ENCODE data around the gene ARNT2.

DNA sequence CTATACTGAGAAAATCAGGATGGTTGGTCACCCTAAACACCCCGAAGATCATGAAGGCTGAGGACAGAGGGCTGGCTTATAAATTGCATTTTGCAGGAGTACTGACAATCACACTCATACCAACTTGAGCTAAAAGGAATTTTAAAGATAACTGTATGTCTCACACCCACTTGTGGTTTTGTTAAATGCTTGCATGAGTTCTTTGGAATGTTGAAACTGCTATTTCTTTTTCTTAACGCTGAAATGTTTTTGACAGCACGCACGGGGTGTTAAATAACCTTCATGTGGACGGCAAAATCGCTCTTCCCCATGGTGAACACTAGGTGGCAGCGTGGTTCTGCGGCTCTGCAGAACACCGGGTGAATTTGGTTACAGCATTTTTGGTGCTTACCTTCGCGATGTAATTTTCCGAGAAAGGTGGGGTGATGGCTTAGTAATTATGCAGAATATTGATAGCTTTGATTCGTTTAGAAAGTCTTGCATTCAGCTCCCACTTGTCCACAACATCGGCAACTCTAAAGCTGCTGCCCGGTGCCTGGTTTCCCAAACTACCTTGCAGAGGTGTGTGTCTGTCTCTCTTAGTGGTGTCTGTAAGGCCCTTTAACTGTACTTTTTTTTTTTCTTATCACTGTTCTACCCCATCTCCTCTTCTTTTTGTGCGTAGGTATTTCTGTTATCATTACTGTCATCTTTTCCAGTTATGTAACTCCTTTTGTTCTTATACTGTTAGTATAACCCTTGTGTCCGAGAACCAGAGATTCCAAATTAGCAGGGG, 51.7 kb downstream of the ARNT2 start:
- no peak for TF ChIP-seq POLR2A (IDR thresholded peaks at IDR 0.05)
- TF ChIP-seq, protein P1, sequence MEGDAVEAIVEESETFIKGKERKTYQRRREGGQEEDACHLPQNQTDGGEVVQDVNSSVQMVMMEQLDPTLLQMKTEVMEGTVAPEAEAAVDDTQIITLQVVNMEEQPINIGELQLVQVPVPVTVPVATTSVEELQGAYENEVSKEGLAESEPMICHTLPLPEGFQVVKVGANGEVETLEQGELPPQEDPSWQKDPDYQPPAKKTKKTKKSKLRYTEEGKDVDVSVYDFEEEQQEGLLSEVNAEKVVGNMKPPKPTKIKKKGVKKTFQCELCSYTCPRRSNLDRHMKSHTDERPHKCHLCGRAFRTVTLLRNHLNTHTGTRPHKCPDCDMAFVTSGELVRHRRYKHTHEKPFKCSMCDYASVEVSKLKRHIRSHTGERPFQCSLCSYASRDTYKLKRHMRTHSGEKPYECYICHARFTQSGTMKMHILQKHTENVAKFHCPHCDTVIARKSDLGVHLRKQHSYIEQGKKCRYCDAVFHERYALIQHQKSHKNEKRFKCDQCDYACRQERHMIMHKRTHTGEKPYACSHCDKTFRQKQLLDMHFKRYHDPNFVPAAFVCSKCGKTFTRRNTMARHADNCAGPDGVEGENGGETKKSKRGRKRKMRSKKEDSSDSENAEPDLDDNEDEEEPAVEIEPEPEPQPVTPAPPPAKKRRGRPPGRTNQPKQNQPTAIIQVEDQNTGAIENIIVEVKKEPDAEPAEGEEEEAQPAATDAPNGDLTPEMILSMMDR (IDR thresholded peaks at IDR 0.05) = peak; percentile 86 to 96 (median 92)

Data from vagina (tissue), 2 donors.